Thoracic aorta (tissue), 2 donors: Measurements from ENCODE around the gene ERGIC3. TPM values are rescaled to one million over a fixed set of nuclear protein-coding genes. Genes with fewer than 3 reads are reported as not detected.

Experiments
- ATAC-seq: fragments of 150-250 bp; one replicate; pipeline ENCODE4 v1.8.0; 2017; ENCODE audit warnings: low read depth; ENCODE audit not compliant: insufficient number of reproducible peaks, low FRiP score
- DNase-seq: peaks from one replicate; pipeline ENCODE4 v3.0.0-alpha.2; 2020; ENCODE audit warnings: low spot score
- H3K27ac ChIP-seq, 2 donors: fragments of 200-600 bp; sonication (generic); 1 replicate in 1 of 2; 2 replicates in 1 of 2; pipeline ENCODE4 v1.5.1; 2016; ENCODE audit warnings: mild to moderate bottlenecking in 2 of 2, moderate library complexity in 2 of 2
- H3K27me3 ChIP-seq: fragments of 200-600 bp; sonication (generic); replicated peaks from 2 replicates; pipeline ENCODE4 v1.6.0; 2016; ENCODE audit warnings: mild to moderate bottlenecking; ENCODE audit not compliant: insufficient read depth
- H3K36me3 ChIP-seq: fragments of 200-600 bp; sonication (generic); one replicate; pipeline ENCODE4 v1.5.1; 2016
- H3K4me1 ChIP-seq, 2 donors: fragments of 200-600 bp; sonication (generic); 1 replicate in 1 of 2; 2 replicates in 1 of 2; pipeline versions ENCODE4 v1.5.1 to v1.6.0; 2016; ENCODE audit warnings: low read depth in 2 of 2, mild to moderate bottlenecking in 1 of 2; ENCODE audit not compliant: control insufficient read depth in 1 of 2
- H3K4me3 ChIP-seq: fragments of 200-600 bp; sonication (generic); 2 replicates; pipeline ENCODE4 v1.5.1; 2016; ENCODE audit warnings: mild to moderate bottlenecking
- H3K9me3 ChIP-seq: fragments of 200-600 bp; sonication (generic); 2 replicates; pipeline ENCODE4 v1.5.1; 2016
- total RNA-seq, 2 donors: library from RNA; depleted of rRNA; stranded (reverse); fragments of >200 nt; gene quantifications; one replicate each; pipeline versions ENCODE4 v1.1.0 to v1.2.3, GENCODE V29; 2016
- TF ChIP-seq, protein P1 (sequence below): fragments of 200-600 bp; sonication (generic); IDR thresholded peaks from one replicate; pipeline ENCODE4 v1.5.1; 2019; ENCODE audit warnings: antibody characterized with exemption

ERGIC3 gene
- total RNA-seq, 2 donors from 2014 or later, result 119 to 188 TPM

DNA sequence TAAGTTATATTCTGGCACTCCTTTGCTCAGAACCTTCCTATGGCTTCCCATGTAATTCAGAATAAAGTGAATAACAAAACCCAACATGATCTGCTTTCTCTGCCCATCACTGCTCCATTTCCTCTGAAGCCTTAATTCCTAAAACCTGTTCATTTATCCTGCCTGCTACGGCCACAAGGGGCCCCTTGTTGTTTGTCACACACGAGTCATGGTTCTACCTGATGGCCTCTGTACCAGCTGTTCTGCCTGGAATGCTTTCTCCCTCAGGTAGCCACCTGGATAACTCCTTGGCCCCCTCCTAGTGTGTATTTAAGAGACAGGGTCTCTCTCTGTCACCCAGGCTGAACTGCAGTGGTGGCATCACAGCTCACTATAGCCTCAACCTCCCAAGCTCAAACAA lies 26.8 kb downstream of the ERGIC3 start:
- TF ChIP-seq, protein P1, sequence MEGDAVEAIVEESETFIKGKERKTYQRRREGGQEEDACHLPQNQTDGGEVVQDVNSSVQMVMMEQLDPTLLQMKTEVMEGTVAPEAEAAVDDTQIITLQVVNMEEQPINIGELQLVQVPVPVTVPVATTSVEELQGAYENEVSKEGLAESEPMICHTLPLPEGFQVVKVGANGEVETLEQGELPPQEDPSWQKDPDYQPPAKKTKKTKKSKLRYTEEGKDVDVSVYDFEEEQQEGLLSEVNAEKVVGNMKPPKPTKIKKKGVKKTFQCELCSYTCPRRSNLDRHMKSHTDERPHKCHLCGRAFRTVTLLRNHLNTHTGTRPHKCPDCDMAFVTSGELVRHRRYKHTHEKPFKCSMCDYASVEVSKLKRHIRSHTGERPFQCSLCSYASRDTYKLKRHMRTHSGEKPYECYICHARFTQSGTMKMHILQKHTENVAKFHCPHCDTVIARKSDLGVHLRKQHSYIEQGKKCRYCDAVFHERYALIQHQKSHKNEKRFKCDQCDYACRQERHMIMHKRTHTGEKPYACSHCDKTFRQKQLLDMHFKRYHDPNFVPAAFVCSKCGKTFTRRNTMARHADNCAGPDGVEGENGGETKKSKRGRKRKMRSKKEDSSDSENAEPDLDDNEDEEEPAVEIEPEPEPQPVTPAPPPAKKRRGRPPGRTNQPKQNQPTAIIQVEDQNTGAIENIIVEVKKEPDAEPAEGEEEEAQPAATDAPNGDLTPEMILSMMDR, result no peak
- no peak for ATAC-seq
- no peaks in the 10 kb centered on the region for H3K27me3 ChIP-seq
- DNase-seq, result no peak
- H3K4me3 ChIP-seq, result no peak overlapping the region
- peaks cover 5% of the 10 kb centered on the region for H3K9me3 ChIP-seq
- no peaks in the 10 kb centered on the region for H3K36me3 ChIP-seq
- no peak overlapping the region for H3K27ac ChIP-seq
- no peaks in the 10 kb centered on the region for H3K4me1 ChIP-seq

DNA sequence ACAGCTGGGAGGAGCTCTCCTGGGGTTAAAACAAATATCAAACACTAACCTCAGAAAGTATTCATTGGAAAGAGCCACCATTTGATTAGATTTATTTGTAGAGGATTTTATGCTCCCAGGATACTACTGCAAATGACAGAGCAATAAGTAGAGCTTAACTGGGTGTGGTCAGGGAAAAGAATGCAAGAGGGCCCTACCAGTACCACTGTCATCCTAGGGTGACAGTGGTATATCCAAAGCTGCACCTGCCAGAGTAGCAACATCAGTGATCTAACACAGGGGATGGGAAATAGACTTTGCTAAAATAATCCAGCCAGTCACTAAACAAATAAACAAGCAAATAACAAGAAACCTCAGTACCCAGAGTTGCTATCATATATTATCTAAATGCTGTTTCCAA lies 29.7 kb downstream of the ERGIC3 start:
- H3K27ac ChIP-seq, result no peak overlapping the region
- DNase-seq, result no peak
- no peak for ATAC-seq
- H3K9me3 ChIP-seq, result peaks cover 5% of the 10 kb centered on the region
- no peaks in the 10 kb centered on the region for H3K27me3 ChIP-seq
- H3K4me1 ChIP-seq, result no peaks in the 10 kb centered on the region
- TF ChIP-seq, protein P1, result no peak
- H3K4me3 ChIP-seq, result no peak overlapping the region
- H3K36me3 ChIP-seq, result no peaks in the 10 kb centered on the region

DNA sequence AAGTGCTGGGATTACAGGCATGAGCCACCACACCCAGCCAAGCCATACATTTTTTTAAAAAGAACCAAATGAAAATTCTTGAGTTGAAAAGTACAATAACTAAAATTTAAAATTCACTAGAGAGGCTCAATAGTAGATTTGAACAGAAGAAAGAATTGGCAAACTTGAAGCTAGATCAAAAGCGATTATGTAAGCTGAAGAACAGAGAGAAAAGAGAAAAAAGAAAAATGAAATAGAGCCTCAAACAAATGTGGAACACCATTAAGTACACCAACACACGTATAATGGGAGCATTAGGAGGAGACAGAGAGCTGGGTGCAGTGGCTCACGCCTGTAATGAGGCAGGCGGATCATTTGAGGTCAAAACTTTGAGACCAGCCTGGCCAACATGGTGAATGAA lies 31.0 kb downstream of the ERGIC3 start:
- no peak overlapping the region for H3K27ac ChIP-seq
- no peak for DNase-seq
- H3K27me3 ChIP-seq, result no peaks in the 10 kb centered on the region
- H3K9me3 ChIP-seq, result peaks cover 5% of the 10 kb centered on the region
- no peak for ATAC-seq
- H3K4me1 ChIP-seq, result no peaks in the 10 kb centered on the region
- H3K4me3 ChIP-seq, result no peak overlapping the region
- TF ChIP-seq, protein P1, result no peak
- no peaks in the 10 kb centered on the region for H3K36me3 ChIP-seq

DNA sequence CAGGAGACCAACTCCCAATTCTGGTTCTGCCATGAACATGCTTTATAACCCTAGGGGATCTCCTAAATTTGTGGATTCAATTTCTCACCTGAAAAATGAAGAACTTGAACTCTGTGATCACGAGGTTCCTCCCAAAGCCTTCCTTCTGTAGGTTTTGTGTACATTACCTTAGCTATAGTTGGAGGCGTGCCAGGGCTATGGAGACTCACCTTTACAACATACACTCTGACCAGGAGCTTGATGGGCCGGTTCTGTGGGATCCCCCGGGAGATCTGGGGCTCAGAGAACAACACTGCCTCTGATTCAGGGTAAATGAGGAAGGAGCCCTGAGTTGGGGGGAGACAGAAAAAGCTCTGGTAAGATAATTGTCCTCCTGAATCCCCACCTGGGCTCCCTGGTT lies 34.1 kb downstream of the ERGIC3 start:
- DNase-seq (no peak), ATAC-seq (no peak)
- Histone ChIP-seq H3K36me3 (no peaks in the 10 kb centered on the region), H3K9me3 (peaks cover 5% of the 10 kb centered on the region), H3K27me3 (no peaks in the 10 kb centered on the region), H3K27ac (no peak overlapping the region), H3K4me3 (no peak overlapping the region), H3K4me1 (no peaks in the 10 kb centered on the region)
- TF ChIP-seq, protein P1, result no peak

DNA sequence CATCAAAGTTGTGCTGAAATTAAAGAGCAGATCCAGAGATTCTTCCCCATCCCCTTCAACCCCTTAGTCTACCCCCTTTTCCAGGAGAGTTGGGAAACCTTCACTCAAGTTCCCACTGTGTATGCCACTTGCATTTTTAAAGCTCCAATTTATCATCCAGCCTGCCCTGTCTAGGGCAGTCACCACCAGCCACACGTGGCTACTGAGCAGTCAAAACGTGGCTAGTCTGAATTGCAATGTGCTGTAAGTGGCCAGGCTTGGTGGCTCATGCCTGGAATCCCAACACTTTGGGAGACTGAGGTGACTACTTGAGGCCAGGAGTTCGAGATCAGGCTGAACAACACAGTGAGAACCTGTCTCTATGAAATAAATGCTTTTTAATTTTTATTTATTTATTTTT lies 34.9 kb downstream of the ERGIC3 start:
- no peaks in the 10 kb centered on the region for H3K36me3 ChIP-seq
- H3K4me1 ChIP-seq, result no peaks in the 10 kb centered on the region
- no peak for DNase-seq
- no peak overlapping the region for H3K27ac ChIP-seq
- no peak overlapping the region for H3K4me3 ChIP-seq
- TF ChIP-seq, protein P1, result no peak
- H3K27me3 ChIP-seq, result no peaks in the 10 kb centered on the region
- peaks cover 5% of the 10 kb centered on the region for H3K9me3 ChIP-seq
- no peak for ATAC-seq
